ENCODE results near the gene TAPBP.

GRCh38 chr6:33289784-33290315, 24.0 kb downstream of the TAPBP start:
- no peak for TF ChIP-seq POLR2A (IDR thresholded peaks at IDR 0.05)
- TF ChIP-seq POLR2AphosphoS5 (IDR thresholded peaks at IDR 0.05): no peak
- TF ChIP-seq CTCF (IDR thresholded peaks at IDR 0.05): no peak
